Anterior cingulate cortex (tissue), 58 donors: ENCODE results near the gene LMO1.

ENCODE experiments used
- DNase-seq, 58 donors: peaks; one replicate each; lab custom pipeline; 2025; lab: John Stamatoyannopoulos, UW

The LMO1 gene

GRCh38 chr11:8250434-8250833 is 13.2 kb downstream of the LMO1 start:
- DNase-seq: no peak

DNA sequence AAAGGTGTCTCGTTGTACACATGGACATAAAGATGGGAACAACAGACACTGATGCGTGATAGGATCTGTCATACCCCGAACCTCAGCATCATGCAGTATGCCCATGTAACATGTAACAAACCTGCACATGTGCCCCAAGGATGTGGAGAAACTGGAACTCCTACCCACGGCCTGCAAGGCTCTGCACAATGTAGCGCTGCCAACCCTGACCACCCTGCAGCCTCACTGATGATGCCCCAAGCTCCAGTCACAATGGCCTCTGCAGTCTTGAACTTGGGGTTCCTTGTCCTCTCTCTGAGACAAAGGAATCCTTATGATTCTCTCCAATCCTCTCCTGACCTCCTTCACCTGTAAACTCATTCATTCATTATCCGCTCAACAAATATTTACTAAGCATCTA is 14.2 kb downstream of the LMO1 start:
- no peak for DNase-seq

- no peak for DNase-seq
Observed at GRCh38 chr11:8248786-8249185, 14.9 kb downstream of the LMO1 start.

DNA sequence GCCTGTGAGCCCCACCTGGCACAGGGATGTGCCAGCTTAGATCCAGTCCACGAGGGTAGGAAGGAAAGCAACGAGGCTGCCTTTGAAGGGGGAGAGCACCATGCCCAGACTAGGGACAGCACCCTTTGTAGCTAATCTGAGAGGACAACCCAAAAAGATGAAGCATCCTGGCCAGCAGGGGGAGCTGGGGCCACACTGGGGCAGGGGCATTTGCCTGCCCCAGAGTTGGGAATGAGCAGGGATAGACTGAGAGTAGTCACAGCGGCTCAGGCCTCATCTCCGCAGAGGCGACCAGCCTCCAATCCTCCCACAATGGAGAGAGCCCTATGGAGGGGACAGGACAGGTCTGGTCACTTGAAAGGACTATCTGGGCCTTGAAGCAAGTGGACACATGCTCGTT is 16.4 kb downstream of the LMO1 start:
- DNase-seq: no peak

DNA sequence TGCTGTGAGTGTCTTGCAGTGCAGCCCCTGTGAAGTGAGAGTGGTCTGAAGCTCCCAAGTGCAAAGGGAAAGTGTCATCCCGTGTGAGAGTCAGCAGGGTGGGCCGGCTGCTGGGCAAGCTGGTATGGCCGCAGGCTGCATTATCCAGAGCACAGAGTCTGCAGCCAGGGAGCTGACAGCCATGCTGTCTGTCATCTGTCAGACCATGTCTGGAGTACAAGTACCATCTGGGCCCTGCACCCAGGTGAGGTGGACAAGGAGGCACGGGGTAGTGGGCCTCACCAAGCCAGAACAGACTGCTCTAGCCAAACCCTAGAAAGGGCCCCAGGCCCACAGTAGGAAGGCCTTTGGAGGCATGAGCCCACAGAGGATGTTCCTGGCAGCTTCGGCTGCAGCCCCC is 20.2 kb downstream of the LMO1 start:
- DNase-seq: no peak

DNA sequence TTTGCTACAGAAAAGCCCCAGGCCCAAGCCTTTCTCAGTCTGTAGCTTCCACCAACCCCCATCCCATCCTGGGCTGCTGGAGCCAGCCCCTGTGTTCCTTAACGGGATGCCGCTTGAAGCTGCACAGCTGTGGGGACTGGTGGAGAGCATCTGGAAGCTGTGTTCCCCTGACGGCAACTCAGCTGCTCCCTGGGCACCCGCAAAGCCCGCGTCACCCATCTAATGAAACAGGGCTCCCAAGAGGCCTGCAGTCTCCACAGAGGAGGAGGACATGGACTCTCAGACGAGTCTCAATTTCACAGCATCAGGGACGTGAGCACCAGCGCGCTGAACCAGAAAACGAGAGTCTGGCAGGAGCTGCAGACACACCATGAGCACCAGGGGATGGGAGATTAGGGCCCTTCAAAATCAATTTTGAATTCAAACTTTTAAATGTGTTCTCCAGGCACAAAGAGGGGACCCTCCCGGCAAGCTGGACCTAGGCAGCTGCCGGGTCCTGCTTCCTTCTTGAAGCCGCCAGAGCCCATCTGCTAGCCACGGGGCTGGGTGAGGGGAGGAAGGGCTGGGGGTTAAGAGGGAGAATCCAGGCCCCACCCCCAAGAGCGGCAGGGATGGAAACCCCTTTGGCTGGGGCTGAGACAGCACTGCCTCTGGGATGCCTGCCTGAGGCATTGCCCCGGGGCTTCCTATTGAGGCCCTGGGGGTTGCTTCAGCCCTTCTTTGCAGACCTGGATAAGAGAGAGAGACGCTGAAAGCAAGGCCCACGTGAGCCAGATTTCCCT is 21.0 kb downstream of the LMO1 start:
- DNase-seq: no peak

GRCh38 chr11:8242118-8242475 is 21.6 kb downstream of the LMO1 start:
- DNase-seq: no peak

DNA sequence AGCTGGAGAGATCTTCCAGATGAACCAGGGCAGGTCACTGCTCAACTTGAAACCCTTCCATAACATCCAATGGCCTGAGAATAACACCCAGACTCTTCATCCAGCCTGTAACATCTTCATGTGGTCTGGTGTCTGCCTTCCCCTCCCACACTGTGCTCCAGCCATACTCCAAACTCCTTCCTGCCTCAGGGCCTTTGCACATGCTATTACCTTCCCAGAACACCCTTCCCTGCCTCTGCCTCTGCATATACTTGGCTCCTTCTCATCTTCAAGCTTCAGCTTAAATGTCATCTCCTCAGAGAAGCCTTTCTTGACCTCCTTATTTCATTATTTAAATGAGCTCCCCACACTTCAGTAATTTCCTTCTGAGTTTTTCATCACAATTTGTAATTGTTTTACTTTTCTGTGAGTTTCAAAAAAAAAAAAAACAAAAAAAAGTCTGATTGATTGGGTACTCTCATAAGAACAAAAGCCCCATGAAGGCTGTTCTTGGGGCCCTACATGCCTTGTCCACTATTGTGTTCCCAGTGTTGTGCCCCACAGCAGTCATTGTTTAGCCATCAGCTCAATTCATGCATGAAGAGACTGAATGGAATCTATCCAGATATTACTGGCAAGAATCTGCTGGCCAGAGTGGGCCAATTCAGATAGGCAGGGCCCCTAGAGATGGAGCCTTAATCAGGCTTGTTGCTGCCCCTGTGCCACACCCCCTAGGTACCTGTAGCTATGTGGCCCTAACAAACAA is 22.1 kb downstream of the LMO1 start:
- no peak for DNase-seq

DNA sequence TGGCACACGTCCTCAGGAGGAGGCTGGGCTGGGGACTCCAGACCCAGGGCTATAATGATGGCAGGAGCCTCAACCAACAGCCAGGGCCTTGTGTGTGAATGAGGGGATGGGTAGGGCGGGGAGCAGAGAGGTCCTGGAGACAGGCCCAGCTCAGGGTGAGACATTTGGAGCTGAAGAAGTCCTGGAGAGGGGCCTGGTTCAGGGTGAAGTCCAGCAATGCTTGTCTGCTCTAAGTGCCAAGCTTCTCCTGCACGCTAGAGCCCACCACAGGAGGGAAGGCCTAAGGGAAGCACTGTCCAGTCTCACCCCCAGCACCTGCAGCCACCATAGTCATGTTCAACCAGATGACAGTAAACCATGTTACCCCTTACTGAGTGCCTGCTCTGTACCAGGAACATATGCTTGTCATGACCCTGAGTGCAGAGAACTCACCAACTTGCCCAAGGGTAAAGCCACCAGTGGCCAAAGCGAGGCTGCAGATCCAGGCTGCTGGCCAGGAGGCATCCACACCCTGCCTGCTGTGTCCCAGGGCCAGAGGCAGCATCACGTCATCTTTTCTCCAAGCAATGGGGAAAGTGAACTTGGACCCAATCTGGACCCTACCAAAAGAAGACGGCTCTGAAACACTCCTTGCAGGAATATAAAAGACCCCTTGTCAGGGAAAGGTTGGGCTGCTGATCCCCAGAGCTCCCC is 24.0 kb downstream of the LMO1 start:
- no peak for DNase-seq

- DNase-seq: no peak
Observed at GRCh38 chr11:8239040-8239439, 24.6 kb downstream of the LMO1 start.

DNA sequence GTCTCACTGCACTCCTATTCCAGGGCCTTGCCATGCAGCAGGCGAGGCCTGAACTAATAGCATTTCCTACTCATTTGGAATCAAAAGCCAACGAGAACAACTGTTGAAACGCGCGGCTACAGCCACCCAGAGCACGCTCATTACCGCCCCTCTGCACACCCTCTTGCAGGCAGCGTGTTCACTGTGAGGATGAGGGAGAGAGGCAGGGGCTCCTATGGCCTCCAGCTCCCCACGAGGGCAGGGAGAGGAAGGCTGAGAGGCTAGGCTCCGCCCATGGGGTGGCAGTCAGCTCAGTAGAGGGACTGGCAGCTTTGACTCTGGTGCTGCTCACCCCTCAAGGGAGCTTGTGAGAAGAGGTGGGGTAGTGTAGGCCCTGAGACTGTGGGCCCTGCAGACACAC is 26.2 kb downstream of the LMO1 start:
- no peak for DNase-seq

DNA sequence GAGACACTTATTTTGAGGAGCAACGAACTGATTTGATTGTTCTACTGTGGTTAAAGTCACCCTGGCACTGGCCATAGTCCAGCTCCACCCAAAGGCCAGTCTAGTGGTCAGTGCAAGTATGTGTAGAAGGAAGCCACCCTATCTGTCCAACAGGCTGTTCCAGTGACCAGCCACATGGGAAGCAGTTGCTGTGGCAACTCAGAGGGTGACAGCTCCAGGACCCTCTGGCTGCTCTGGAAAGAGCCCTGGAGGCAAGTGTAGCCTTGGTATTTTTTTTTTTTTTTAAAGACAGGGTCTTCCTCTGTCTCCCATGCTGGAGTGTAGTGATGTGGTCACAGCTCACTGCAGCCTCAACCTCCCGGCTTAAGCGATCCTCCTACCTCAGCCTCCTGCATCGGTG is 27.8 kb downstream of the LMO1 start:
- DNase-seq: no peak

DNA sequence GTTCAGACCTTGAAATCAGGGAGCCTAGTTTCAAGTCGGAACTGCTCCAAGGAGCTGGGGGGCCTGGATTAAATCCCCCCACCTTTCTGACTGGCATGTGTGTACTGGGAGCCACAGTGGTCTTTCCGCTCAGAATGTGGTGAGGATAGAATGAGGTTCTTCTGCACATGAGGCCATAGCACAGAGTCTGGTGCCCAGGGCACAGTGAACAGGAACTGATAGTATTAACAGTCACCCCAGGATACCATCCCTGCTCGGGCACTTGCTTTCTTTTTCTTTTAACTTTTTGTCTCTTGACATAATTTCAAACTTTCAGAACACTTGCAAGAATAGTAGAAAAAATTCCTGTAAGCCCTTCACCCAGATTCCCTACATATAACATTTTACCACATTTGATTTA is 28.8 kb downstream of the LMO1 start:
- DNase-seq: no peak

- peak in 2 of 58 donors; percentile 12 to 16 for DNase-seq
Observed at GRCh38 chr11:8234425-8234821, 29.3 kb downstream of the LMO1 start.

- DNase-seq: no peak
Observed at GRCh38 chr11:8233691-8234424, 29.8 kb downstream of the LMO1 start.

GRCh38 chr11:8232849-8233606 is 30.6 kb downstream of the LMO1 start:
- no peak for DNase-seq

- no peak for DNase-seq
Observed at GRCh38 chr11:8232414-8232813, 31.3 kb downstream of the LMO1 start.

DNA sequence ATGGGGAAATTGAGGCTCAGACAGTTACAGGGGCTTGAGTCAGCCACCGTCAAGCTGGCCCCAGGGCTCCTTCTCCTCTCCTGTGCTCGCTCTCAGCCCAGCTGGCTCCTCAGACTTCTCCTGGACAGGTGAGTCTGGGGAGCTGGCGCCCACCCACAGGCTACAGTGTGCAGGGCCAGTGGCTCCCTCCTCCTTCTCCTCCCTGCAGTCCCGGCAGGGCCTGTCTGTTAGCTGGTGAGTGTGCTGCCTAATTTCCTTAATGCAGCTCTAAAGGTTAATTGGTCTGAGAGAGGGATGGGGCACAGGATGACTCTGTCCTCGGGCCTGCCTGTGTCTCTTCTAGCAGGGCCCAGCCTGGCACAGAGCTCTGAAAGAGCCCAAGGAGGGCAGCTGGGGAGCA is 31.7 kb downstream of the LMO1 start:
- no peak for DNase-seq

DNA sequence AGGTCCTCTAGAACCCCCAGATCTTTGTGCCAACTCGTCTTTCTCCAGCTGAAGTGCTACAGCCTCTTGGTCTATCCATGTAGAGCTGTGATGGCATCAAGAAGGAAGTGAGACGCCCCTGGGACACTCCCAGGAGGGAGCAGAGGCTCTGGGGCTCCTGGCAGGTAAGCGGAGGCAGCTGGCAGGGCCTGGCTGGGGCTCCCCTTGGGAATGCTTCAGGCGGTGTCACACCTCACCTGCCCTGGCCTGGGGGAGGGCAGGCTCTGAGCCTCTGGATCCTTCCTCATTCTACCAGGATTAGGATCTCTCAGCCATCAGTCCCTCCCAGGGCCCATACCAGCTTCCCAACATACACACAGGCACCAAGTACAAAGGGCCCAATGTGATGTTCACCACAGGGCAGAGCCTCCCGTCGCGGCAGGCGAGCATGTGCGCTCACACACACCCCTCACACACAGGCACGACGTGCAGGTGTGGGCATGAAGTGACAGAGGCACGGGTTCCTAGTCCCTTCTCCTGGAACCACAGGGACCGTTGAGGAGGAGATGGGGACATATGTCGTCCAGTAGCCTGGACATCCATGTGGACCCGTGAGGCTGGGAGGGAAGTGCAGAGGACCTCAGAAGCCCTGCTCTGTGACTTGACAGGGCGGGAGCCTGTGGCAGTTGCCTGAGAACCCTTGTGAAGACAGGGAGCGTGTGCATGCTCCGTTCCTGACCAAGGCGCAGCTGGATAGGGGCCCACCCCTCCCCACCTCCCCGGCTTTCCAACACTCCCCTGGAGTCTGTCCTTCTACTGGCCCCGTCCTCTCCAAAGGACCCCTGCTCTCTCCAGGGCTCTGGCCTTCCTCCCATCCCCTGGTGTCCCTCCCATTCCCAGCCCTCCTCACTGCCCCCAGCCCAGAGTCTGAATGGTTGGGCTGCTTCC is 32.5 kb downstream of the LMO1 start:
- no peak for DNase-seq
